IMR-90 (cell line): ENCODE data around the gene IFIT3. TPM values are rescaled to one million over a fixed set of nuclear protein-coding genes. Genes with fewer than 3 reads are reported as not detected.

Experiments used
- ATAC-seq: fragments of 200-7000 bp; cut with Tn5 transposase; 2 replicates; pipeline ENCODE4 v1.9.1; 2020; ENCODE audit warnings: low read depth, mild to moderate bottlenecking, moderate library complexity
- BruUV-seq: library from RNA; stranded (reverse); fragments of 400-500 nt; replicated peaks from 2 replicates; lab custom pipeline; 2021; lab: Mats Ljungman, UMichigan
- CTCF ChIA-PET: fragments of 300-600 bp; formaldehyde crosslinking; extraction: SDS; loops from one replicate; lab custom pipeline; 2021; ENCODE audit warnings: antibody characterized with exemption; lab: Yijun Ruan, JAX
- POLR2A ChIA-PET: fragments of 300-600 bp; sonication (Branson Sonifier 250); formaldehyde crosslinking; loops from one replicate; lab custom pipeline; 2022; ENCODE audit warnings: antibody characterized with exemption; ENCODE audit not compliant: unreplicated experiment; lab: Charles Lee
- DNase-seq: peaks from one replicate; pipeline ENCODE4 v3.0.0; 2013
- H2AFZ ChIP-seq: replicated peaks from 2 replicates; pipeline ENCODE3; 2013; ENCODE audit warnings: low read length, mild to moderate bottlenecking; ENCODE audit not compliant: poor library complexity
- H2AK5ac ChIP-seq: 2 replicates; pipeline ENCODE4 v1.6.1; 2013; ENCODE audit warnings: low read depth, low read length, inconsistent platforms
- H2AK9ac ChIP-seq: replicated peaks from 2 replicates; pipeline ENCODE3; 2013; ENCODE audit warnings: mild to moderate bottlenecking, low read depth, low read length, moderate library complexity; ENCODE audit not compliant: poor library complexity
- H2BK120ac ChIP-seq: 2 replicates; pipeline ENCODE4 v1.6.1; 2013; ENCODE audit warnings: low read depth, low read length, inconsistent platforms
- H2BK15ac ChIP-seq: 3 replicates; pipeline ENCODE4 v1.6.1; 2013; ENCODE audit warnings: low read depth, low read length, inconsistent platforms
- H2BK20ac ChIP-seq: 2 replicates; pipeline ENCODE4 v1.6.1; 2013; ENCODE audit warnings: low read depth, mild to moderate bottlenecking, inconsistent platforms, low read length, moderate library complexity
- H2BK5ac ChIP-seq: 2 replicates; pipeline ENCODE4 v1.6.1; 2013; ENCODE audit warnings: mild to moderate bottlenecking, low read depth, low read length, inconsistent platforms; ENCODE audit not compliant: poor library complexity, severe bottlenecking
- H3K14ac ChIP-seq: replicated peaks from 2 replicates; pipeline ENCODE4 v1.6.1; 2013; ENCODE audit warnings: low read depth, low read length, inconsistent platforms
- H3K18ac ChIP-seq: 2 replicates; pipeline ENCODE4 v1.6.1; 2013; ENCODE audit warnings: low read depth, low read length, control low read depth
- H3K23ac ChIP-seq: 2 replicates; pipeline ENCODE4 v1.6.1; 2013; ENCODE audit warnings: low read depth, low read length, inconsistent platforms
- H3K27ac ChIP-seq: 2 replicates; pipeline ENCODE4 v1.5.1; 2013; ENCODE audit warnings: mild to moderate bottlenecking, control low read depth, low read length; ENCODE audit not compliant: insufficient read depth
- H3K27me3 ChIP-seq: 2 replicates; pipeline ENCODE4 v1.6.1; 2013; ENCODE audit warnings: low read length; ENCODE audit not compliant: control insufficient read depth, insufficient read depth
- H3K36me3 ChIP-seq: 2 replicates; pipeline ENCODE4 v1.6.1; 2013; ENCODE audit warnings: low read length, mixed read lengths; ENCODE audit not compliant: control insufficient read depth, insufficient read depth
- H3K4ac ChIP-seq: 2 replicates; pipeline ENCODE4 v1.6.1; 2013; ENCODE audit warnings: low read depth, low read length, inconsistent platforms
- H3K4me1 ChIP-seq: 2 replicates; pipeline ENCODE4 v1.6.1; 2013; ENCODE audit warnings: low read length, mixed read lengths; ENCODE audit not compliant: control insufficient read depth, insufficient read depth
- H3K4me2 ChIP-seq: 2 replicates; pipeline ENCODE4 v1.6.1; 2013; ENCODE audit warnings: low read depth, mild to moderate bottlenecking, control low read depth, low read length, moderate library complexity
- H3K4me3 ChIP-seq: 2 replicates; pipeline ENCODE4 v1.5.1; 2013; ENCODE audit warnings: low read depth, mild to moderate bottlenecking, control low read depth, low read length, moderate library complexity; ENCODE audit not compliant: insufficient read depth
- H3K56ac ChIP-seq: 2 replicates; pipeline ENCODE4 v1.6.1; 2013; ENCODE audit warnings: low read length, inconsistent platforms; ENCODE audit not compliant: insufficient read depth; ENCODE audit errors: extremely low read depth
- H3K79me1 ChIP-seq, 2 experiments: 2 replicates each; pipeline ENCODE4 v1.6.1; 2013; ENCODE audit warnings: low read length in 2 of 2, inconsistent platforms in 1 of 2, low read depth in 1 of 2
- H3K9ac ChIP-seq: 2 replicates; pipeline ENCODE4 v1.6.1; 2013; ENCODE audit warnings: low read depth, low read length, control low read depth
- H3K9me1 ChIP-seq: 2 replicates; pipeline ENCODE4 v1.6.1; 2013; ENCODE audit warnings: low read length, inconsistent platforms; ENCODE audit not compliant: insufficient read depth
- H3K9me3 ChIP-seq: 2 replicates; pipeline ENCODE4 v1.6.1; 2013; ENCODE audit warnings: low read length; ENCODE audit not compliant: control insufficient read depth, insufficient read depth
- H4K20me1 ChIP-seq: 2 replicates; pipeline ENCODE4 v1.6.1; 2013; ENCODE audit warnings: low read length, inconsistent platforms; ENCODE audit not compliant: insufficient read depth
- H4K5ac ChIP-seq: 2 replicates; pipeline ENCODE4 v1.6.1; 2013; ENCODE audit warnings: mild to moderate bottlenecking, low read depth, low read length, control low read depth
- H4K8ac ChIP-seq, 2 experiments: 2 replicates each; pipeline ENCODE4 v1.6.1; 2013; ENCODE audit warnings: low read depth in 2 of 2, low read length in 2 of 2, control low read depth in 1 of 2, inconsistent platforms in 1 of 2
- H4K91ac ChIP-seq: 2 replicates; pipeline ENCODE4 v1.6.1; 2013; ENCODE audit warnings: low read depth, low read length, inconsistent platforms; ENCODE audit not compliant: insufficient read depth
- CEBPB ChIP-seq: IDR thresholded peaks from 2 replicates; pipeline ENCODE4 v1.6.1; 2012; ENCODE audit warnings: low read depth, low read length, improper control_type of control experiment
- WGBS, 2 experiments: methylation state at CpG; one replicate each; pipeline versions ENCODE4 v1.1.5 to v1.1.7; 2013; ENCODE audit warnings: missing lambda C conversion rate in 2 of 2; ENCODE audit not compliant: insufficient read length in 1 of 2; ENCODE audit errors: extremely low coverage in 2 of 2; 5-methylcytosine and 5-hydroxymethylcytosine counted together
- dilution Hi-C: fragments of 300-500 bp; cut with HindIII; formaldehyde crosslinking; loops from one replicate; pipeline ENCODE4 v1.14.3; 2018; ENCODE audit warnings: low sequenced_read_pairs; ENCODE audit not compliant: unreplicated experiment
- in situ Hi-C: fragments of 300-500 bp; cut with MboI; formaldehyde crosslinking; loops from 3 replicates; pipeline ENCODE4 v1.14.3; 2019; ENCODE audit warnings: low sequenced_read_pairs, inconsistent platforms, mixed read lengths
- intact Hi-C: fragments of 100-400 bp; cut with micrococcal nuclease; formaldehyde crosslinking; loops from 2 replicates; pipeline ENCODE4 v1.10.0; 2022
- polyA plus RNA-seq, 3 experiments: library from polyadenylated mRNA; depleted of rRNA; stranded (reverse); fragments of >200 nt; gene quantifications; 2 replicates each; pipeline ENCODE4 v1.2.3, GENCODE V29; 2012; ENCODE audit warnings: low replicate concordance in 1 of 3
- total RNA-seq: library from RNA; depleted of rRNA; stranded (reverse); fragments of >200 nt; gene quantifications from 2 replicates; pipeline ENCODE4 v1.2.3, GENCODE V29; 2012
- TF ChIP-seq, protein P1 (sequence below): conservative IDR thresholded peaks from 2 replicates; pipeline ENCODE4 v1.5.1; 2012; ENCODE audit warnings: mild to moderate bottlenecking, low read depth, low read length, improper control_type of control experiment
- TF ChIP-seq, protein P2 (sequence below): fragments of 150-350 bp; IDR thresholded peaks from 2 replicates; pipeline ENCODE4 v1.6.1; 2017; ENCODE audit warnings: mild to moderate bottlenecking, antibody characterized with exemption, low read length, low read depth

IFIT3 gene
- total and polyA plus RNA-seq, 2 of the 4 experiments (the other 2 are of a cell fraction): 3.5 to 7.3 TPM

DNA sequence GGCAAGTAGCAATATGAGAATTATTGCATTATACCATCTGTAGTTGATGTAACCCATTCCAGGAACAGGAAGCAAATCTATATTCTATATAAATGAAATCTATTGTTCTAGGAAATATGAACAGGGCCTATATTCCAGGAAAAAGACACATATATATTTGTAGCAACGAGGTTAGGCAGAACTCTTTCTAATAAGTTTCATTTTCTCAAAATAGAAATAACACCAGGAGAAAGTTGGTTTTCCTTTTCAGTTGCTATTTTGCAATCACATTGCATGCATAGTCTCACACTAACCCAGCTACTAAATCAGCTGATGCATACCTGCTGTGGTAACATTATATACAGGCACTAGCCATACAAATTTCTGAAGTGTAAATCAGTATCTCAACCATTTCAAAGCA is 32.2 kb upstream of the IFIT3 start:
- TF ChIP-seq, protein P1, sequence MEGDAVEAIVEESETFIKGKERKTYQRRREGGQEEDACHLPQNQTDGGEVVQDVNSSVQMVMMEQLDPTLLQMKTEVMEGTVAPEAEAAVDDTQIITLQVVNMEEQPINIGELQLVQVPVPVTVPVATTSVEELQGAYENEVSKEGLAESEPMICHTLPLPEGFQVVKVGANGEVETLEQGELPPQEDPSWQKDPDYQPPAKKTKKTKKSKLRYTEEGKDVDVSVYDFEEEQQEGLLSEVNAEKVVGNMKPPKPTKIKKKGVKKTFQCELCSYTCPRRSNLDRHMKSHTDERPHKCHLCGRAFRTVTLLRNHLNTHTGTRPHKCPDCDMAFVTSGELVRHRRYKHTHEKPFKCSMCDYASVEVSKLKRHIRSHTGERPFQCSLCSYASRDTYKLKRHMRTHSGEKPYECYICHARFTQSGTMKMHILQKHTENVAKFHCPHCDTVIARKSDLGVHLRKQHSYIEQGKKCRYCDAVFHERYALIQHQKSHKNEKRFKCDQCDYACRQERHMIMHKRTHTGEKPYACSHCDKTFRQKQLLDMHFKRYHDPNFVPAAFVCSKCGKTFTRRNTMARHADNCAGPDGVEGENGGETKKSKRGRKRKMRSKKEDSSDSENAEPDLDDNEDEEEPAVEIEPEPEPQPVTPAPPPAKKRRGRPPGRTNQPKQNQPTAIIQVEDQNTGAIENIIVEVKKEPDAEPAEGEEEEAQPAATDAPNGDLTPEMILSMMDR: no peak
- TF ChIP-seq, protein P2, sequence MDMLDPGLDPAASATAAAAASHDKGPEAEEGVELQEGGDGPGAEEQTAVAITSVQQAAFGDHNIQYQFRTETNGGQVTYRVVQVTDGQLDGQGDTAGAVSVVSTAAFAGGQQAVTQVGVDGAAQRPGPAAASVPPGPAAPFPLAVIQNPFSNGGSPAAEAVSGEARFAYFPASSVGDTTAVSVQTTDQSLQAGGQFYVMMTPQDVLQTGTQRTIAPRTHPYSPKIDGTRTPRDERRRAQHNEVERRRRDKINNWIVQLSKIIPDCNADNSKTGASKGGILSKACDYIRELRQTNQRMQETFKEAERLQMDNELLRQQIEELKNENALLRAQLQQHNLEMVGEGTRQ: peak; percentile 41; the same call in 1 of the 2 replicates
- peak; percentile 96 for TF ChIP-seq CEBPB
- Histone ChIP-seq H3K9me3 (no peaks in the 10 kb centered on the region), H3K79me1 (no peaks in the 10 kb centered on the region), H3K9ac (no peak overlapping the region), H3K56ac (no peak overlapping the region), H3K9me1 (no peaks in the 10 kb centered on the region; the same call in 1 of the 2 replicates), H3K4me2 (peak overlapping the region; percentile 39), H3K27ac (no peak overlapping the region), H3K23ac (no peak overlapping the region), H2AFZ (no peak overlapping the region), H3K27me3 (no peaks in the 10 kb centered on the region), H3K14ac (no peak overlapping the region), H2BK120ac (0 out of 2 replicates have a peak overlapping the region, but pooled peaks have one; percentile 22), H4K20me1 (no peaks in the 10 kb centered on the region), H2AK5ac (no peak overlapping the region), H2BK20ac (no peak overlapping the region), H4K5ac (no peak overlapping the region), H3K4me3 (no peak overlapping the region), H3K36me3 (no peaks in the 10 kb centered on the region), H2BK15ac (no peak overlapping the region; the same call in 2 of the 3 replicates), H2BK5ac (peak overlapping the region; percentile 92), H4K8ac (no peak overlapping the region; a peak in 1 of 4 replicates), H3K4ac (no peak overlapping the region; the same call in 1 of the 2 replicates), H2AK9ac (no peak overlapping the region), H3K18ac (peak overlapping the region; percentile 36; the same call in 1 of the 2 replicates), H4K91ac (no peak overlapping the region), H3K4me1 (peaks cover 3% of the 10 kb centered on the region)
- no TSS peak for BruUV-seq
- ATAC-seq (peak; percentile 87), DNase-seq (peak; percentile 86)
- ChIA-PET CTCF (interaction anchor here (1.0 kb wide), 1 partner anchor 73 kb away, joined by 3 read pairs; no protein-coding TSS in a partner anchor), POLR2A (no interaction called here)
- dilution Hi-C loops: no loop called here
- no CpG with 5 or more reads among the region's 1 CpG for WGBS, 2 experiments
- in situ Hi-C loops: no loop called here
- intact Hi-C loops: loop anchor here (2.0 to 5.0 kb wide), 2 partner anchors 73 to 443 kb away; partner anchors contain the start of gene ANKRD22
